Left forelimb (tissue), 1 donor: ENCODE data around the gene SPATA31D1.
"Not testable (repeated sequence)": the region's sequence is repeated elsewhere in the genome, so short reads cannot be mapped to it uniquely, and the experiment has no call there.

Source experiments
- DNase-seq: peaks from one replicate; pipeline ENCODE4 v3.0.0-alpha.2; 2018; ENCODE audit warnings: low spot score

SPATA31D1 gene

GRCh38 chr9:81988472-81988871, at the start of gene SPATA31D1:
TSS of gene SPATA31D1 (plus strand) at chr9:81988772. CDS start at chr9:81988819, 47 bp downstream.
- DNase-seq = not testable (repeated sequence)

GRCh38 chr9:81943393-81943792, 45.2 kb upstream of the SPATA31D1 start, which contains the start of gene SPATA31D3:
TSS of gene SPATA31D3 (plus strand) at chr9:81943500. CDS start at chr9:81943586, 86 bp downstream.
- DNase-seq = not testable (repeated sequence)

- DNase-seq = not testable (repeated sequence)
Observed at GRCh38 chr9:81948650-81949049, 39.9 kb upstream of the SPATA31D1 start.

GRCh38 chr9:81953096-81953495, 35.5 kb upstream of the SPATA31D1 start:
- DNase-seq = no peak

- DNase-seq = no peak
Observed at GRCh38 chr9:81955625-81956024, 32.9 kb upstream of the SPATA31D1 start.

- DNase-seq = no peak
Observed at GRCh38 chr9:81964218-81965171, 24.1 kb upstream of the SPATA31D1 start.

- no peak for DNase-seq
Observed at GRCh38 chr9:81968026-81968425, 20.5 kb upstream of the SPATA31D1 start.

- no peak for DNase-seq
Observed at GRCh38 chr9:81969971-81970370, 18.6 kb upstream of the SPATA31D1 start.

- no peak for DNase-seq
Observed at GRCh38 chr9:81971727-81972126, 16.8 kb upstream of the SPATA31D1 start.

- no peak for DNase-seq
Observed at GRCh38 chr9:81974764-81975163, 13.8 kb upstream of the SPATA31D1 start.

- DNase-seq = no peak
Observed at GRCh38 chr9:81976351-81976750, 12.2 kb upstream of the SPATA31D1 start.

GRCh38 chr9:81979196-81979595, 9.4 kb upstream of the SPATA31D1 start:
- DNase-seq = no peak

GRCh38 chr9:81980568-81980967, 8.0 kb upstream of the SPATA31D1 start:
- DNase-seq = no peak

GRCh38 chr9:81981883-81982282, 6.7 kb upstream of the SPATA31D1 start:
- no peak for DNase-seq

GRCh38 chr9:81984928-81985327, 3.6 kb upstream of the SPATA31D1 start:
- no peak for DNase-seq

- no peak for DNase-seq
Observed at GRCh38 chr9:81986051-81986450, 2.5 kb upstream of the SPATA31D1 start.

GRCh38 chr9:81989700-81990099, 1.1 kb downstream of the SPATA31D1 start:
- DNase-seq = no peak

GRCh38 chr9:81993656-81994055, 5.1 kb downstream of the SPATA31D1 start:
- DNase-seq = no peak

- DNase-seq = no peak
Observed at GRCh38 chr9:81999806-82000205, 11.2 kb downstream of the SPATA31D1 start.

- no peak for DNase-seq
Observed at GRCh38 chr9:82010711-82011110, 22.1 kb downstream of the SPATA31D1 start.

GRCh38 chr9:82011133-82011532, 22.6 kb downstream of the SPATA31D1 start:
- DNase-seq = no peak

GRCh38 chr9:82012276-82012675, 23.7 kb downstream of the SPATA31D1 start:
- DNase-seq = no peak

- no peak for DNase-seq
Observed at GRCh38 chr9:82020331-82020730, 31.8 kb downstream of the SPATA31D1 start.

- no peak for DNase-seq
Observed at GRCh38 chr9:82021198-82021597, 32.6 kb downstream of the SPATA31D1 start.
